Measurements from ENCODE around the gene CBS.
"Not testable (repeated sequence)": the region's sequence is repeated elsewhere in the genome, so short reads cannot be mapped to it uniquely, and the experiment has no call there.

The CBS gene

DNA sequence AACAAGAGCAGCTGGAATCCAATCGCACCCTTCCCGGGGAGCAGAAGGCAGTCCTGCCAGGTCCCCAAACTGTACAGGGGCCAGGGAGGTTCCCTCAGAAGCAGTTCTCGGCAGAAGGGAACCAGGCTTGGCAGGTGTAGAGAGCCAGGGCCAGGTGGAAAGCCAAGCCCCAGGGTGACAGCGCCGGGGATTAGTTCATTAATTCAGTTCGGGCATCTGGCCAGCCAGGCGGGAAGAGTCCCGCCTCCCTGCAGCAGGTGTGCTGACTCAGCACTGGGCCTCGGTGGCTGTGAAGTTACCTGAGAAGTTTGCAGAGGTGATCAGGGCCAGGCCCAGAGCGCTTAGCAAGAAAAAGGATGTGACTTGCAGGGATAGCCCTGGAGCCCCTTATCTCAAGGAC, 6.0 kb downstream of the CBS start:
- DNase-seq (ENCODE audit: low read depth in 1 of 2, low spot score in 1 of 2): not testable (repeated sequence)

DNA sequence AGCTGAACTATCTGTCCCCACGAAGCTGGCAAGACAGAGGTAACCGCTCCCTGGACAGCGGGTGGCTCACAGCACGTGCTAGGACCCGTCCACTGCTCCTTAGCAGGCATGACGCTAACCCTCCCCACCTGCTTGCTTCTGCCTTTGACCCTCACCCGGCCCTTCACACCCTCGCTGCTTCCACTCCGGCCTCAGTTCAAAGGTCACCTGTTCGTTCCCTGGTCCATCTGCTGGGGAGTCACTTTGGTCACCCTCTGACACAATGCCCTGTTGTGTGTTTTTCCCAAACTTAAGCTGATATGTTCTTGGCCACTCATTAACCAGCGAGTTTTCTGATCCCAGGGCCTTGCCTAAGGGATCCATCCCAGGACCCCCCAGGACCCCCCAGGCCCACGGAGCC, 7.6 kb downstream of the CBS start:
- DNase-seq (ENCODE audit: low read depth in 1 of 2, low spot score in 1 of 2): not testable (repeated sequence)

DNA sequence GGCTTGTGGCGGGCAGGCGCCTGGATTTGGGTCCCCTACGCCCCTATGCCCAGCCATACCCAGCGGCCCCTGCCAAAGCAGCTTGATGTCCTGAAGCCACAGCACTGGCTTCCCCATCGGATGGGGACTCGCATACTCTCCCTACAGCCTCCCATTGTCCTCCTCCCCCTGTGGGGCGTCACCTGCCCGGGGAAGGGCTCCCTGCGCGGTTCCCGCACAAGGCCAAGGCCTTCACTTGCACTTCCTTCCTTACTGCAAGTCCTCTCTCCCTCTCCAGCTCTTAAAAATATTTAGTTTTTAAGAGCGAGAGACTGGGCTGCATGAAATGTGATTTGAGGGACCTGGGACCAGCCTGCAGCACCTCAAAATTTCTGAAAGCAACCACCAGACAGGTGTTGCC, 8.9 kb downstream of the CBS start:
- DNase-seq (ENCODE audit: low read depth in 1 of 2, low spot score in 1 of 2): not testable (repeated sequence)

DNA sequence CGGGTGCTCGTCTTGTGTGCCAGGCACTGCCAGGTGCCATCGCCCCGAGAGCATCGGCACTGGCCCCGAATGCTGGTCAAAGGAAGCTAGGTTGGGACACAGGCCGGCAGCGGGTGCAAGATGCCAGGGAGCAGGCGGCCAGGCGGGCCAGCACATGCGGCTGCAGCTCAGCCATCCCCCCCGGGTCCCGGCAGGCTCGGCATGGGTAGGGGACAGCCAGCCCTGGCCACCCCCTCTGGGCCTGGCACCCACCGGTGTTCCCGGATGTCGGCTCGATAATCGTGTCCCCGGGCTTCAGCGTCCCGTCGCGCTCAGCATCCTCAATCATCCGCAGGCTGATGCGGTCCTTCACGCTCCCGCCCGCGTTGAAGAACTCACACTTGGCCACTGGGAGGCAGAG, 9.6 kb downstream of the CBS start:
- not testable (repeated sequence) for DNase-seq (ENCODE audit: low read depth in 1 of 2, low spot score in 1 of 2)

DNA sequence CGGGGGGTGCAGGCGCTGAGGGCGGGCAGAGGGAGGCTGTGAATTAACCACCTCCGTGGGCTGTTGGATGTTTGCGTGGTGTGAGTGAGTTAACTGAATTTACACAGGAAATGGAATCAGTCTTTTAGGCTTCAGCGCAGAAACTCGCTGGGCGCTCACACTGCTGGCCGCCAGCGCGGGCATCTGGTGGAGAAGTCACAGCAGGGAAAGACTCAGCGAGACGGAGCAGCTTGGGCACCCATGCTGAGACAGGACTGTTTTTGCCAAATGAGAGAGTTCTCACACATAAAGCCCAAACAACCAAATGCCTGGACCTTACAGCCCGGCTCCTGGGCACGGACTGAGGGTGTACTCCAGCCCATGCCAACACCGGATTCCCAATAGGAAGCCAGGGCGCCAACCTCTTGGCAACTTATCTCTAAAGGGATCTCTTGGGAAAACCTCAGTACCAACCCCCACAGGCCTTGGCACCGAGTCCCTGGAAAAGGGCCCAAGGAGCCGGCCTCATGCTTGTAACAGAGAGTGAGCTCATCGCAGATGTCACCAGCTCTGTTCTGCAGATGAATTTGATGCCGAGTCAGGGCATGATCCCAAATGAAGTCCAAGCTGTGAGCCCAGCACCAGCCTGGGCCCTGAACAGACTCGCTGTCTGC, 11.2 kb downstream of the CBS start:
- DNase-seq (ENCODE audit: low read depth in 1 of 2, low spot score in 1 of 2): not testable (repeated sequence)

DNA sequence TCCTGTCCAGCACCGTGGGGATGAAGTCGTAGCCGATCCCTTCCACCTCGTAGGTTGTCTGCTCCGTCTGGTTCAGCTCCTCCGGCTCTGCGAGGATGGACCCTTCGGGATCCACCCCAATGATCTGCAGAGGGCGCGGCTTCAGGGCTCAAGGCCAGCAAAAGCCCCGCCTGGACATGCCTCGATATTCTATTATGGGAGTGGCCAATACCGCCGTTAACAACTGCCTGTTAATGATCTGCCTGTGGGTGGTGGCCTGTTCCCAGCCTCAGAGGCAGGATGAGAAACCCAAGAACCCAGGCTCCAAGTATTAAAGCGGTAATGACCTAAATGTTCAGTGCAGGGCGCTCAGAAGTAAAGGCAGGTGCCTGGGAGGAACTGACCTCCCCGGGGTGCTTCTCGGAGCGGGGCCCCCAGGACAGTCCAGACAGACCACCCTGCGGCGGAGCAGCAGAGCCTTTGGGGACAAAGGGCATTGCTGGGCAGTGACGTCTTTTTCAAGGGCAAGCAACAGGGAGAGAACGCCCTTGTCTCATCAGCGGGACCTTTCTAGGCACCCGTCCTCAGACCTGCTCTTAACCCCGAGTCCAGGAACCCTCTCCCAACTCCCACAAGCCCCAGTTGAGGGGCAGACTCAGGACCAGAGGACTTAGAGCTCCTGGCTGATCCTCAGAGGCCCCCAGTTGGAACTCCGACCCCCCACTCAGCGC, 12.5 kb downstream of the CBS start:
- DNase-seq (ENCODE audit: low read depth in 1 of 2, low spot score in 1 of 2): not testable (repeated sequence)

DNA sequence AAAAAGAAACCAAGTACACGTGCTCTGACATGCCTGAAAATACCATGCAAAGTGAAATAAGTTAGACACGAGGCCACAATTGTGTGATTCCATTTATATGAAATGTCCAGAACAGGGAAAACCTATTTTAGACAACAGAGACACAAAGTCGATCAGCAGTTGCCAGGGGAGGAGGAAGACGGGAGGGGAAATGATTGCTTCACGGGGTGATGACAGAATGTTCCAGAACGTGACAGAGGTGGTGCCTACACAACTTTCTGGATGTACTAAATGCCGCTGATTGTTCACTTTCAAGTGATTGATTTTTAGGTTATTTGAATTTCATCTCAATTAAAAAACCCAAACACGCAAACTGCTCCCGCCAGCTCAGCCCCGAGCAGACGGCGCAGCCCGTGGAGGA, 22.5 kb downstream of the CBS start:
- DNase-seq (ENCODE audit: low read depth in 1 of 2, low spot score in 1 of 2): not testable (repeated sequence)

DNA sequence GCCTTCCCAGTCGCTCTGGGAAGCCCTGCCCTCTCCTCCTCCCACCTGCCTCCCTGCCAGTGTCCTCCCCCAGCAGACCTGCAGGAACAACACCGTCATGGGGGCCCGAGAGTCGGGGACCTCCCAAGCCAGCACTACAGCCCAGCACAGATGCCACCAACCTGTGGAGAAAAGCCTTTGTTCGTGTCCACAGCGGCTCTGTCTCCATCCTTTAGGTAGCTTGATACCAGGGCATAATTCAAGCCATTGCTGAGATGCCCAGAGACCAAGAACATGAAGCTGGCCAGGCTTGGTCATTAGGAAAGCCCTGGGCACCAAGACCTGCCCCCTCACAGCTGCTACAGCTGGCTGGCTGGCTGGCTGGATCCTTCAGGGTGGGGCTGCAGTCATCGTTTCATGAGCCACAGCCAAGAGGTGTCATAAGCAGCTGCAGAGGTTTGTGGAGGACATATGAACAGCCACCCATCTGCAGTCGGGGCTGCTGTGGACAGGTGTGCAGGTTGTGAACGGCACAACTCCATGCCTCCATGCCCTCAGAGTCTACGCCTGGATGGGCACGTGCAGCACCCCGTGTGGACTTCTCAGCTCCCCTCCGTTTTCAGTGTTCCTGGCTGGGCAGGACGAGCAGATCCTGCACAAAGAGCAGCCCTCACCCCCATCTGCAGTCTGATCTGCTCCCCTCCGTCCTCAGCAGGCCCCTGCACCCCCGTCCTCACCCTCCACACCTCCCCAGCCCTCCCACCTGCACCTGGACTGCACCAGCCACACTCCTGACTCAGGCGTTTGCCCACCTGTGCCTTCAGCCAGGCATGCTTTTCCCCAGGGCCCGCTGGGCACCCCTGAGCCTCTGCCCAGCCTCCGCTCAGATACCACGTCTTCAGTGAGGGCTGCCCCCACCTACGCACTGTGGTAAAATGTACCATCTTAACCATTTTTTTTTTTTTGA, 29.5 kb downstream of the CBS start:
- not testable (repeated sequence) for DNase-seq (ENCODE audit: low read depth in 1 of 2, low spot score in 1 of 2)

DNA sequence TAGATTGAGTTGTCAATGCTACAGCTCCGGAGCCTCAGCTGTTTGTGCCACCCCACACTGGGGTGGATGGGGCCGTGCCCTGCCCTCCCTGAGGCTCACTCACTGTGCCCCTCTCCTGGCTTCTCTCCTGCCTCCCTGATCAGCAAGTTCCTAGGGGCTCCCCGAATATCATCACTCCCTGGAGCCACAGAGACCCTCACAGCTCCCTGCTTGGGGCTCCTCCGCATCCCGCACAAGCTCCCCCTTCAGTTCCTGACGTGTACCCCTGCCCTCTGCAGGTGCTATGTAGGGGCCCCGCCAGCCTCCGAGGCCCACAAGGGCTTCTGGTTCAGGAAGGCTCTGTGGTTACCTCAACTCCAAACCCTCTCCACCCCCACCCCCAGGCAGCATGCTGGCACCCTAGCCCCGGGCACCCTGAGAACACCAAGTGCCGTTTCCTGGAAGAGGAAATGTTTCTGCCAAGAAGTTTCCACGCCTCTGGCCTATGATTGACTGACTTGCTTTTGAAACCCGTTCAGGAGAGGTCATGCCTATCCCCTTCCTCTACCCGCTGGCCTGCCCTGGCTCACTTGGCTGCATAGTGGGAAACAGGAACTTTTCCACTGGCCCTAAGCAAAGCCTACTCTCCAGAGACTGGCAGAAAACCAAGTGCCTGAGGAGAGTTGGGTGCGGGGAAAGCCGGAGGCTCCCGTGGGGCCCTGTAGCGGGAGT, 30.3 kb downstream of the CBS start:
- DNase-seq (ENCODE audit: low read depth in 1 of 2, low spot score in 1 of 2): not testable (repeated sequence)

DNA sequence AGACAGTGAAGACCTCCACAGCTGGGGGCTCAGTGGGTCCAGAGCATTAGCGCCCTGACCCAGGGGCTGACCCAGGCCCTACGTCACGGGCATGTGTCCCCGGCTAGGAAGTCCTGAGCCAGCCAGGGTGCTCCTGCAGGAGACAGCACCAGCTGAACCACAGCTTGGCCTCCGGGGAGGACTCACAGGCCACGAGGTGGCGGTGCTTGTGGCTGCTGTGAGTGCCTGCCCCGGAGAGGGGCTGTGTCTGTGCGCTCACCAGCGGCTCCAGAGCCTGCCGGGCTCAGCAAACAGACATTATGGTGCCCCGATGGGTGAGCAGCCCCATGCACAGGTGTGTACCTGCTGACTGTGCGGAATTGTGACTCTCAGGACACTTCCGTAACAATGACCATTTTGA, 31.1 kb downstream of the CBS start:
- DNase-seq (ENCODE audit: low read depth in 1 of 2, low spot score in 1 of 2): not testable (repeated sequence)

DNA sequence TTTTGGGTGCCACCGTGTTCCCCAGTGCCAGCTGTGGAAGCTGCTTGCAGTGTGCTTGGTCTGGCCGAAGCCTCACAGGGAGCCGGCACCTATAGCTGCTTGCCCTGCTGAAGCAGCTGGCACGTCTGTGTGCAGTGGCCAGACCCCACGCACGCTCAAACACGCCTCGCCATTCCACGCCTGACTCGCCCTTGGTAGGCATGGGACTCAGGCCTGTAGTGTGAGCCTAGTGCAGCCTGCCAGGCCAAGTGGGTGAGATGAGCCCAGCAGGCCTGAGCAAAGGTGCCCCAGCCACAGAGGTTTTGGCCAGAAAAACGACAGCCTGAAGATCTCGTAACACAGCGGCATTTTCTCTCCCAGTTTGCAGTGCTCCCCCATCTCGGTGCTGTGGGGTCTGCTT, 32.3 kb downstream of the CBS start:
- not testable (repeated sequence) for DNase-seq (ENCODE audit: low read depth in 1 of 2, low spot score in 1 of 2)

DNA sequence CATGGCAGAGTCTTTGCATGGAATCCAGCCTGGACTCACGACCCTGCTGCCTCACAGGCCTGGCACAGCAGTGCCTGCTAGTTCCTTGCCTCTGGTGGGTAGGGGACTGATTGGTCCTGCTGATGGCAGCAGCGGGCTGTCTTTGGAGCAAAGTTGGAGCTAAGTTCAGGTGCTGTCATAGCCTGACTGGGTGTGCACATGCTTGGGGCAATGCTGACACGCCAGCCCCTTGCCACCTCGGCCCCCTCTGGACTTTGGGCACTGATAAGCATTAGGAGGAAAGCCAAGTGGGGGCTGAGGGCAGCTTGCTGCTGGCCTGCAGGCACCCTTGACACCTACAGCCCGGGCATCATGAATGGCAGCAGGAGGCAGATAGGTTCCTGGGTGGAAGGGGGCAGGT, 33.5 kb downstream of the CBS start:
- DNase-seq (ENCODE audit: low read depth in 1 of 2, low spot score in 1 of 2): not testable (repeated sequence)

DNA sequence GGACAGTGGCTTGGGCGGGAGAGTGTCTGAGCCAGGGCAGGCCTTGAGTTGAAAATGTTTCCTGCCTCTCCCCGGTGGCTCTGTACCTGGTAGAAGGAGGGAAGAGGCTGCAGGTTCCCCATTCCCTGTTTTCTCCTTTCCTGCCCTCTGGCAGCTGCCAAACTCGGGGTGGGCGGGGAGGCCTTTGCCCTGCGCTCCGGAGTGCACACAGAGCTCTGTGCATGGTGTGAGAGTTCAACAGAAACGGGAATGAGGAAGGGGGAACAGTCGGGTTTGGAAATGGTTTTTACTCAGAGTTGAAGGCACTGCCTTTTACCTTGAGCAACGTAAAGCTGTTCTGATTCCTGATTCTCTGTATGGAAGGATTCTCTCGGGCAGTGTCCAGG, 37.0 kb downstream of the CBS start:
- not testable (repeated sequence) for DNase-seq (ENCODE audit: low read depth in 1 of 2, low spot score in 1 of 2)

DNA sequence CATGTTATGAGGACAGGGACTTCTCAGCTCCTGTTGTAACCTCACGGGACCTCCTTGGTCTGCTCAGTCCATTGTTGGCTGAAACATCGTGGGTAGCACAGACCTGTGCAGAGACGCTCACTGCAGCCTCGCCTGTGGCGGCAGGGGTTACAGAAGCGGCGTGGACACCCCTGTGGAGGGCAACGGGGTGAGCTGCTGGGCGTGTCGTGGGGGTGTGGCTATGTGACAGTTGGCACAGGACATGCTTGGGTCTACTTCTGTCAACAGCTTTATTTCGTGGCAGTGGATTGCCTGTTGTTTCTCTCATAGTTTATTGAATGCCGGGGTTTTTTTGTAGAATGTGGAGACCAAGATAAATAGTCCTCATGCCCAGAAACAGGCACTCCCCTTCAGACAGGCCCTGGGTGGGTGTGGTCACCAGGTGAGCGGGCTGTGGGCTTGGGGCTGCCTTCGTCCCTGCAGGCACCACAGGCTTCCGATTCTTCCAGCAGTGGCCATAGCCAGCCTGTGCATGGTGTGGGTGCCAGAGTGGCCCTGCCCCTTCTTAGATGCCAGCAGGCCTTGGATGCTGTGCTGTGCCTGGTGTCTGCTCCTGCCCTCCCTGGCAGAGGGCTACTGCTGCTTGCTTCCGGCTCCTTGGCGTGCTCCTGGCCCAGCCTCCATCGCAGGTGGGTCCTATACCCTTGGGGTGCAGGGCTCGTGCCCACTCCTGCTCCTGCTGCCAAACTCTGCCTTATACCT, 37.5 kb downstream of the CBS start:
- not testable (repeated sequence) for DNase-seq (ENCODE audit: low read depth in 1 of 2, low spot score in 1 of 2)

DNA sequence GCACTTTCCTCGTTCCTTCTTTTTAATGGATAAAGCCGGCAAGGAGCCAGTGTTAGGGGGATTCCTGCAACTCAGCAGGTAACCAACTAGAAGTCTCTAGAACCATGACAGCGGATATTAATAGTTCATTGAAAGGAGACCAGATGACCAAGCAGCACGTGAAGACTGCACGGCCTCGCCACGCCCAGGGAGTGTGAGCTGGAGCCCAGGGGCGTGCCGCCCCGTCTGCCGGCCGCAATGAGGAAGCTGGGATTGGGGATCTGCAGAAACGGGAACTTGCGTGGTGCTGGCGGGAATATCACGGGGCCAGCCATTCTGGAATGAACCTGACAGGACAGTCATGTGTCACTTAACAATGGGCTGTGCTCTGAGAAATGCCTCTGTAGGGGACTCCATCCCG, 38.7 kb downstream of the CBS start:
- DNase-seq (ENCODE audit: low read depth in 1 of 2, low spot score in 1 of 2): not testable (repeated sequence)

DNA sequence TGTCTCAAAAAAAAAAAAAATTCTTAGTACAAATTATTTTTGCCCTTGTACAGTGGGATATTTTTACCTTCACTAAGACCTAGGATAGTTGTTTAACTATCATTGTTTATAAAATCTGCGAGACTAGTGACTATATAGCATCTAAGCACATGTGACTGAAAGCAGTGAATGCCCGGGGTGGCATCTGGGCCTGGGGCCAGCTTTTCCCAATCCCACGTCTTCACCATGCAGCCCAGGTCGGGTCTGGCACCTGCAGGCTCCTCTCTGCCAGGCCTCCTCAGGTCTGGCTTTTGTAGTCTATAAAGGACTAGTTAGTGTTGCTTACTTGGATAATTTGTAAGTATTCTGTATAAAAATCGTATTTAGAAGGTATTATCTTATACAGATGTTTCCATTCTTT, 40.8 kb downstream of the CBS start:
- no peak for DNase-seq (ENCODE audit: low read depth in 1 of 2, low spot score in 1 of 2)

DNA sequence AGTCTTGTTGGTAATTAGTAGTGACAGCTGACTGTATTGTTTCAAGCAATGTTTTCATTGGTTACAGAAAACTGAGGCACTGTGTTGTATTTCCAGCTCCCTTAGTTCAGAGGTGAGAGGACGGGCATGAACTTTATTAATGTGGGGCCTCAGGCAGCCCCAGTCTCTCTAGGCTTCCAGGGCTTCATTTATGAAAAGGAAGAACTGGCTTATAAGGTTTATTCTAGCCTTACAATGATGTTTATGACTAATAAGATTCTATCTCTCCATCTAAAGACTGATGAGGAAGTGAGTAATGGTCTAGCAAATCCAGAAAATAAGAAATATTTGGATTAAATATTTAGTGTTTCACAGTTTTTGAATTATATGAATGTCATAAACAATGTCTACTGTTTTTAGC, 41.5 kb downstream of the CBS start:
- no peak for DNase-seq (ENCODE audit: low read depth in 1 of 2, low spot score in 1 of 2)

DNA sequence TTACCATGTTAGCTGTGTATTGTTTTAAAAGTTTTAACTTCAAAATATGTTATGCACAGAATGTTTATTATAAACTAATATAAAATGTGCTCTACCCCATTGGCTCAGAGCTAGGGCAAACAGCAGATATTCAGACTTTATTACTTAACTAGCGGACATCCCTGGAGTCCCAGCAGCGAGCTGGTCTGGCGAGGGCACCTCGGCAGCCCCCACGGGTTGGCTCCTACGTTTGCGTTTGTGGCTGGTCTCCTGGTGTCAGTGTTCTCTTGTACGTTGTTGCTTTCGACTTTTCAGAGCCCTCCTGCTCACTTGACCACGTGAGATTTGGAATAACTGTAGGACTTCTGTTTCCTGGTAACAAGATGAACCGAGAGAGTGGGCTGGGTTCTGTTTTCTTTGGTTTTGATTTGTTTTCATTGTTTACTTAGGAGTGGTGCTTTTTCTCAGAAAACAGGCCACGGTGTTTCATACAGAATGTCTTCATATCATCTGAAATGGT, 44.5 kb downstream of the CBS start:
- DNase-seq (ENCODE audit: low read depth in 1 of 2, low spot score in 1 of 2): no peak

DNA sequence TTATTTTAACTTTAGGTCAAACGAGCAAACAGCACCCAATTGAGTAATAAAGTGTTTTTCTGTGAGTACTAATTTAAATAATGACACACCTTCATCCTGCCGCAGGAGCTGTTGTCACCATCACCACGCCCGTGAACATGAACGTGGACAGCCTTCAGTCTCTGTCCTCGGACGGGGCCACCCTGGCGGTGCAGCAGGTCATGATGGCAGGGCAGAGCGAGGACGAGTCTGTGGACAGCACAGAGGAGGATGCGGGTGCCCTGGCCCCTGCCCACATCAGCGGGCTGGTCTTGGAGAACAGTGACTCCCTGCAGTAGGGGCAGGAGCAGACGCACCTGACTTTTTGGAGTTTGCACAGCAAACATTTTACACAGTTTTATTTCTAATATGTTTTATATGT, 45.9 kb downstream of the CBS start:
- no peak for DNase-seq (ENCODE audit: low read depth in 1 of 2, low spot score in 1 of 2)

All from activated T-helper 1 cell treated with anti-CD3 and anti-CD28 coated beads, Interleukin-2, amount 50 U/mL, for 16 hours (primary cell).